Activated naive CD4-positive, alpha-beta T cell treated with anti-CD3 and anti-CD28 coated beads, Interleukin-2, amount 10 ng/mL, durations not matched to agents 7 days and 5 days (primary cell): ENCODE results near the gene TRIM2.

ENCODE experiments used
- CTCF ChIA-PET: fragments of 350-600 bp; sonication (Branson Sonifier 250); formaldehyde crosslinking; loops from one replicate; lab custom pipeline; 2021; ENCODE audit warnings: antibody characterized with exemption; lab: Charles Lee
- DNase-seq: peaks from one replicate; pipeline ENCODE4 v3.0.0-alpha.2; 2020
- H3K27ac Mint-ChIP-seq: one replicate; pipeline ENCODE4 v1.8.0; 2021; ENCODE audit warnings: mild to moderate bottlenecking, moderate library complexity, mixed read lengths
- H3K27me3 Mint-ChIP-seq: one replicate; pipeline ENCODE4 v1.8.0; 2021; ENCODE audit warnings: mild to moderate bottlenecking, mixed read lengths
- H3K36me3 Mint-ChIP-seq: one replicate; pipeline ENCODE4 v1.8.0; 2021; ENCODE audit warnings: mixed read lengths
- H3K4me1 Mint-ChIP-seq: one replicate; pipeline ENCODE4 v1.8.0; 2021; ENCODE audit warnings: mixed read lengths
- H3K4me3 Mint-ChIP-seq: one replicate; pipeline ENCODE4 v1.8.0; 2021; ENCODE audit warnings: mild to moderate bottlenecking, moderate library complexity, mixed read lengths
- H3K9me3 Mint-ChIP-seq: one replicate; pipeline ENCODE4 v1.8.0; 2021; ENCODE audit warnings: mixed read lengths

The TRIM2 gene

GRCh38 chr4:153273751-153274150 lies 69.5 kb downstream of the TRIM2 start:
- CTCF ChIA-PET: no interaction called here
- no peaks in the 10 kb centered on the region for H3K9me3 Mint-ChIP-seq
- no peak overlapping the region for H3K27ac Mint-ChIP-seq

GRCh38 chr4:153274967-153275366 lies 70.7 kb downstream of the TRIM2 start:
- H3K27me3 Mint-ChIP-seq: peaks cover 4% of the 10 kb centered on the region
- H3K4me3 Mint-ChIP-seq: no peak overlapping the region
- CTCF ChIA-PET: no interaction called here
- no peaks in the 10 kb centered on the region for H3K9me3 Mint-ChIP-seq
- DNase-seq: no peak
- H3K4me1 Mint-ChIP-seq: peaks cover 5% of the 10 kb centered on the region
- H3K36me3 Mint-ChIP-seq: no peaks in the 10 kb centered on the region
- no peak overlapping the region for H3K27ac Mint-ChIP-seq

More at GRCh38 chr4:153273751-153274150, 69.5 kb downstream of the TRIM2 start:
- no peak for DNase-seq
- Mint-ChIP-seq H3K4me3 (no peak overlapping the region), H3K36me3 (no peaks in the 10 kb centered on the region), H3K27me3 (peaks cover 4% of the 10 kb centered on the region), H3K4me1 (peaks cover 5% of the 10 kb centered on the region)

GRCh38 chr4:153275380-153276276 lies 71.4 kb downstream of the TRIM2 start:
- CTCF ChIA-PET: interaction anchor here (1.6 kb wide), 1 partner anchor 43 kb away, joined by 4 read pairs; no protein-coding TSS in a partner anchor
- H3K9me3 Mint-ChIP-seq: no peaks in the 10 kb centered on the region
- no peak for DNase-seq

GRCh38 chr4:153276971-153277370 lies 72.7 kb downstream of the TRIM2 start:
- no peak for DNase-seq
- CTCF ChIA-PET: interaction anchor here (1.0 to 1.6 kb wide), 2 partner anchors 10 to 41 kb away, joined by 3 to 4 read pairs; no protein-coding TSS in a partner anchor
- H3K36me3 Mint-ChIP-seq: no peaks in the 10 kb centered on the region
- H3K4me3 Mint-ChIP-seq: no peak overlapping the region
- no peak overlapping the region for H3K27ac Mint-ChIP-seq
- no peaks in the 10 kb centered on the region for H3K9me3 Mint-ChIP-seq
- peaks cover 8% of the 10 kb centered on the region for H3K27me3 Mint-ChIP-seq
- peaks cover 5% of the 10 kb centered on the region for H3K4me1 Mint-ChIP-seq

More at GRCh38 chr4:153275380-153276276, 71.4 kb downstream of the TRIM2 start:
- H3K36me3 Mint-ChIP-seq: no peaks in the 10 kb centered on the region
- no peak overlapping the region for H3K4me3 Mint-ChIP-seq
- H3K4me1 Mint-ChIP-seq: peaks cover 5% of the 10 kb centered on the region
- peaks cover 5% of the 10 kb centered on the region for H3K27me3 Mint-ChIP-seq
- no peak overlapping the region for H3K27ac Mint-ChIP-seq

GRCh38 chr4:153281476-153281875 lies 77.2 kb downstream of the TRIM2 start:
- CTCF ChIA-PET: no interaction called here
- peaks cover 3% of the 10 kb centered on the region for H3K36me3 Mint-ChIP-seq
- no peak overlapping the region for H3K27ac Mint-ChIP-seq
- peaks cover 6% of the 10 kb centered on the region for H3K9me3 Mint-ChIP-seq
- H3K4me3 Mint-ChIP-seq: no peak overlapping the region
- H3K4me1 Mint-ChIP-seq: peaks cover 5% of the 10 kb centered on the region
- no peak for DNase-seq
- peaks cover 4% of the 10 kb centered on the region for H3K27me3 Mint-ChIP-seq

- H3K9me3 Mint-ChIP-seq: peaks cover 6% of the 10 kb centered on the region
- peaks cover 4% of the 10 kb centered on the region for H3K27me3 Mint-ChIP-seq
- no peak overlapping the region for H3K4me3 Mint-ChIP-seq
- H3K36me3 Mint-ChIP-seq: peaks cover 3% of the 10 kb centered on the region
- peaks cover 3% of the 10 kb centered on the region for H3K4me1 Mint-ChIP-seq
- no peak overlapping the region for H3K27ac Mint-ChIP-seq
- DNase-seq: no peak
- CTCF ChIA-PET: no interaction called here
These were observed 77.8 kb downstream of the TRIM2 start for GRCh38 chr4:153282023-153282422.

GRCh38 chr4:153283260-153283659 lies 79.0 kb downstream of the TRIM2 start:
- peaks cover 4% of the 10 kb centered on the region for H3K27me3 Mint-ChIP-seq
- no peaks in the 10 kb centered on the region for H3K4me1 Mint-ChIP-seq
- CTCF ChIA-PET: no interaction called here

GRCh38 chr4:153290134-153290533 lies 85.9 kb downstream of the TRIM2 start:
- Mint-ChIP-seq H3K4me1 (peaks cover 6% of the 10 kb centered on the region), H3K27ac (no peak overlapping the region), H3K9me3 (no peaks in the 10 kb centered on the region), H3K4me3 (no peak overlapping the region), H3K36me3 (peaks cover 2% of the 10 kb centered on the region), H3K27me3 (peaks cover 2% of the 10 kb centered on the region)
- no peak for DNase-seq
- CTCF ChIA-PET: no interaction called here

More at GRCh38 chr4:153283260-153283659, 79.0 kb downstream of the TRIM2 start:
- Mint-ChIP-seq H3K36me3 (peaks cover 3% of the 10 kb centered on the region), H3K27ac (no peak overlapping the region), H3K4me3 (no peak overlapping the region), H3K9me3 (peaks cover 6% of the 10 kb centered on the region)
- no peak for DNase-seq

- peaks cover 4% of the 10 kb centered on the region for H3K27me3 Mint-ChIP-seq
- peaks cover 2% of the 10 kb centered on the region for H3K36me3 Mint-ChIP-seq
- H3K9me3 Mint-ChIP-seq: no peaks in the 10 kb centered on the region
- H3K27ac Mint-ChIP-seq: no peak overlapping the region
- peaks cover 6% of the 10 kb centered on the region for H3K4me1 Mint-ChIP-seq
- CTCF ChIA-PET: no interaction called here
- DNase-seq: no peak
- H3K4me3 Mint-ChIP-seq: no peak overlapping the region
These were observed 87.3 kb downstream of the TRIM2 start for GRCh38 chr4:153291562-153291961.

- Mint-ChIP-seq H3K4me1 (peaks cover 6% of the 10 kb centered on the region), H3K27ac (no peak overlapping the region), H3K4me3 (no peak overlapping the region), H3K36me3 (peaks cover 2% of the 10 kb centered on the region), H3K9me3 (no peaks in the 10 kb centered on the region), H3K27me3 (peaks cover 4% of the 10 kb centered on the region)
- CTCF ChIA-PET: no interaction called here
- no peak for DNase-seq
These were observed 88.9 kb downstream of the TRIM2 start for GRCh38 chr4:153292897-153293741.

GRCh38 chr4:153293742-153294057 lies 89.5 kb downstream of the TRIM2 start:
- Mint-ChIP-seq H3K27me3 (peaks cover 4% of the 10 kb centered on the region), H3K27ac (no peak overlapping the region), H3K4me3 (no peak overlapping the region), H3K9me3 (no peaks in the 10 kb centered on the region), H3K4me1 (peaks cover 6% of the 10 kb centered on the region), H3K36me3 (peaks cover 2% of the 10 kb centered on the region)
- no peak for DNase-seq
- CTCF ChIA-PET: no interaction called here

GRCh38 chr4:153294631-153295030 lies 90.4 kb downstream of the TRIM2 start:
- CTCF ChIA-PET: no interaction called here
- H3K36me3 Mint-ChIP-seq: peaks cover 2% of the 10 kb centered on the region
- peaks cover 4% of the 10 kb centered on the region for H3K9me3 Mint-ChIP-seq
- H3K4me1 Mint-ChIP-seq: peaks cover 6% of the 10 kb centered on the region
- H3K27ac Mint-ChIP-seq: no peak overlapping the region
- no peak overlapping the region for H3K4me3 Mint-ChIP-seq
- peaks cover 4% of the 10 kb centered on the region for H3K27me3 Mint-ChIP-seq
- no peak for DNase-seq

GRCh38 chr4:153295131-153295755 lies 91.0 kb downstream of the TRIM2 start:
- Mint-ChIP-seq H3K27me3 (peaks cover 4% of the 10 kb centered on the region), H3K9me3 (peaks cover 4% of the 10 kb centered on the region), H3K27ac (no peak overlapping the region), H3K36me3 (peaks cover 2% of the 10 kb centered on the region), H3K4me1 (peaks cover 6% of the 10 kb centered on the region), H3K4me3 (no peak overlapping the region)
- no peak for DNase-seq
- CTCF ChIA-PET: no interaction called here
